ENCODE data around the gene CHST8.
"Not testable (repeated sequence)": the region's sequence is repeated elsewhere in the genome, so short reads cannot be mapped to it uniquely, and the experiment has no call there.

CHST8 gene

GRCh38 chr19:33811736-33812387, 190.1 kb downstream of the CHST8 start:
- no peak for DNase-seq (ENCODE audit: low spot score)

GRCh38 chr19:33812388-33813330, 190.9 kb downstream of the CHST8 start:
- no peak for DNase-seq (ENCODE audit: low spot score)

- no peak for DNase-seq (ENCODE audit: low spot score)
These were observed 191.8 kb downstream of the CHST8 start for GRCh38 chr19:33813391-33814101.

GRCh38 chr19:33814181-33815165, 192.7 kb downstream of the CHST8 start:
- DNase-seq (ENCODE audit: low spot score) = no peak

GRCh38 chr19:33815380-33816340, 193.9 kb downstream of the CHST8 start:
- no peak for DNase-seq (ENCODE audit: low spot score)

GRCh38 chr19:33818411-33818810, 196.7 kb downstream of the CHST8 start:
- no peak for DNase-seq (ENCODE audit: low spot score)

- DNase-seq (ENCODE audit: low spot score) = not testable (repeated sequence)
These were observed 197.3 kb downstream of the CHST8 start for GRCh38 chr19:33819078-33819477.

GRCh38 chr19:33819506-33819879, 197.7 kb downstream of the CHST8 start:
- DNase-seq (ENCODE audit: low spot score) = no peak

GRCh38 chr19:33819880-33820781, 198.4 kb downstream of the CHST8 start:
- peak; percentile 69 for DNase-seq (ENCODE audit: low spot score)

GRCh38 chr19:33821871-33822270, 200.1 kb downstream of the CHST8 start:
- no peak for DNase-seq (ENCODE audit: low spot score)
